Measurements from ENCODE around the gene CHD2.

Gene CHD2

GRCh38 chr15:93001881-93002280 is 101.8 kb downstream of the CHD2 start:
- no peaks in the 10 kb centered on the region for H3K9me3 ChIP-seq (ENCODE audit: control insufficient read depth, low read length)
- no peak for TF ChIP-seq CTCF (IDR thresholded peaks at IDR 0.05)
- H3K79me2 ChIP-seq, result no peaks in the 10 kb centered on the region
- no peaks in the 10 kb centered on the region for H3K36me3 ChIP-seq (ENCODE audit: control insufficient read depth, insufficient read depth, low read length)
- no peak overlapping the region for H2AFZ ChIP-seq
- no peak overlapping the region for H3K4me2 ChIP-seq (ENCODE audit: low read length)
- no peak overlapping the region for H3K27ac ChIP-seq
- no peaks in the 10 kb centered on the region for H3K4me1 ChIP-seq
- no peak overlapping the region for H3K9ac ChIP-seq
- no peaks in the 10 kb centered on the region for H3K27me3 ChIP-seq (ENCODE audit: control insufficient read depth, insufficient read depth, low read length)
- no peak overlapping the region for H3K4me3 ChIP-seq (ENCODE audit: low read depth, low read length)

GRCh38 chr15:93005133-93005532 is 105.0 kb downstream of the CHD2 start:
- no peaks in the 10 kb centered on the region for H3K36me3 ChIP-seq (ENCODE audit: control insufficient read depth, insufficient read depth, low read length)
- no peak overlapping the region for H3K9ac ChIP-seq
- TF ChIP-seq CTCF (IDR thresholded peaks at IDR 0.05), result no peak
- no peak overlapping the region for H2AFZ ChIP-seq
- no peaks in the 10 kb centered on the region for H3K27me3 ChIP-seq (ENCODE audit: control insufficient read depth, insufficient read depth, low read length)
- H3K4me1 ChIP-seq, result no peaks in the 10 kb centered on the region
- H3K27ac ChIP-seq, result no peak overlapping the region
- H3K9me3 ChIP-seq (ENCODE audit: control insufficient read depth, low read length), result no peaks in the 10 kb centered on the region
- H3K79me2 ChIP-seq, result no peaks in the 10 kb centered on the region
- H3K4me2 ChIP-seq (ENCODE audit: low read length), result no peak overlapping the region
- H3K4me3 ChIP-seq (ENCODE audit: low read depth, low read length), result no peak overlapping the region

GRCh38 chr15:93007994-93008393 is 107.9 kb downstream of the CHD2 start:
- H3K27me3 ChIP-seq (ENCODE audit: control insufficient read depth, insufficient read depth, low read length), result no peaks in the 10 kb centered on the region
- no peak overlapping the region for H3K4me2 ChIP-seq (ENCODE audit: low read length)
- H2AFZ ChIP-seq, result no peak overlapping the region
- no peak overlapping the region for H3K9ac ChIP-seq
- H3K79me2 ChIP-seq, result no peaks in the 10 kb centered on the region
- no peak for TF ChIP-seq CTCF (IDR thresholded peaks at IDR 0.05)
- no peaks in the 10 kb centered on the region for H3K9me3 ChIP-seq (ENCODE audit: control insufficient read depth, low read length)
- H3K27ac ChIP-seq, result no peak overlapping the region
- H3K36me3 ChIP-seq (ENCODE audit: control insufficient read depth, insufficient read depth, low read length), result no peaks in the 10 kb centered on the region
- no peaks in the 10 kb centered on the region for H3K4me1 ChIP-seq
- H3K4me3 ChIP-seq (ENCODE audit: low read depth, low read length), result no peak overlapping the region

- H3K36me3 ChIP-seq (ENCODE audit: control insufficient read depth, insufficient read depth, low read length), result no peaks in the 10 kb centered on the region
- no peaks in the 10 kb centered on the region for H3K4me1 ChIP-seq
- H3K79me2 ChIP-seq, result no peaks in the 10 kb centered on the region
- no peaks in the 10 kb centered on the region for H3K9me3 ChIP-seq (ENCODE audit: control insufficient read depth, low read length)
- H3K4me2 ChIP-seq (ENCODE audit: low read length), result no peak overlapping the region
- TF ChIP-seq CTCF (IDR thresholded peaks at IDR 0.05), result no peak
- no peak overlapping the region for H3K27ac ChIP-seq
- H3K27me3 ChIP-seq (ENCODE audit: control insufficient read depth, insufficient read depth, low read length), result no peaks in the 10 kb centered on the region
- no peak overlapping the region for H3K4me3 ChIP-seq (ENCODE audit: low read depth, low read length)
- H3K9ac ChIP-seq, result no peak overlapping the region
- no peak overlapping the region for H2AFZ ChIP-seq
These were observed 112.7 kb downstream of the CHD2 start for GRCh38 chr15:93012786-93013185.

- Histone ChIP-seq H3K79me2 (no peaks in the 10 kb centered on the region), H2AFZ (no peak overlapping the region), H3K4me2 (ENCODE audit: low read length) (no peak overlapping the region), H3K36me3 (ENCODE audit: control insufficient read depth, insufficient read depth, low read length) (no peaks in the 10 kb centered on the region), H3K27ac (no peak overlapping the region), H3K4me1 (no peaks in the 10 kb centered on the region), H3K27me3 (ENCODE audit: control insufficient read depth, insufficient read depth, low read length) (no peaks in the 10 kb centered on the region), H3K9ac (no peak overlapping the region), H3K4me3 (ENCODE audit: low read depth, low read length) (no peak overlapping the region), H3K9me3 (ENCODE audit: control insufficient read depth, low read length) (no peaks in the 10 kb centered on the region)
- no peak for TF ChIP-seq CTCF (IDR thresholded peaks at IDR 0.05)
These were observed 117.4 kb downstream of the CHD2 start for GRCh38 chr15:93017526-93017925.

Measured in parathyroid adenoma (tissue), 2 donors.